ENCODE measurements around the gene PTPN14. TPM values are rescaled to one million over a fixed set of nuclear protein-coding genes. Genes with fewer than 3 reads are reported as not detected.
"Not testable (repeated sequence)": the region's sequence is repeated elsewhere in the genome, so short reads cannot be mapped to it uniquely, and the experiment has no call there.

The PTPN14 gene
- total RNA-seq = 25.6 TPM
- long read RNA-seq, full-length matches to known transcripts = 1 of 11 reads
- long read RNA-seq, partial matches to known transcripts = 4 of 11 reads
- long read RNA-seq, other reads (novel, unspliced or antisense) = 6 of 11 reads

DNA sequence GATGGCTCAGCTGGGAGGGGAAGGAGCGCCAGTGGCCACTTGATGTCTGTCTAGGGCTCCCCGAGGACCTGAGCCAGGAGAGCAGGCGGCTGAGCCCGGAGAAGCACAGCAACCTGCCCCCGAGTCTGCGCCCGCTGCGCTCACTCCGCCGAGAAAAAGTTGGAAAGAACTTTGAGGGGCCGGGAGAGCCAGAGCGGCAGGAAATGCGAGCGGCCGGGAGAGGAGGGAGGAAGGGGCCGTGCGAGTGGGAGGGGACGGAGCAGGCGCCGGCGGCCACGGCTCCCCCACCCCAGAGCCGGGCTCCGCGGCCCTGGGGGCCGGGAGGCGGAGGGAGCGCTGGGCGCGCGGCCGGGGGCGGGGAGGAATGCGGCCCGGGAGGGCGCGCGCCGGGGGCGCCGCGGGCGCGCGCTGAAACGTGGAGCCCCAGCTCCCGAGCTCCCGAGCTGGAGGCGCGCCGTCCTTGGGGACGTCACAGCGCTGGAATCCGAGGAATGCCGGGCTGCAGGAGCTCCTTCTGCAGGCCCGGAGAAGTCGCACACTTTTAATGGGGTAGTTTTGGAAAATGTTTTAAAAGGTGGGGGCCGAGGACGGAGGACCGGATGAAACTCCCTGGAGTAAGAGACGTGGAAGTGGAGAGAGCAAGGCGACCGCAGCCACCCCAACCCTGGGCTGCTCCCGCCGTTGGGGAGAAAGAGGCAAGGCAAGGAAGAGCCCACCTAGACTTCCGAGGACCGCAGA is at the start of gene PTPN14:
TSS of gene PTPN14 (minus strand) at position 167 of the 738 bp plus-strand sequence. CDS start 86,799 bp downstream, outside the sequence.
- DNase-seq (peak; percentile 94), ATAC-seq (peak; percentile 92)
- intact Hi-C loops (cut with micrococcal nuclease) = no loop called here

DNA sequence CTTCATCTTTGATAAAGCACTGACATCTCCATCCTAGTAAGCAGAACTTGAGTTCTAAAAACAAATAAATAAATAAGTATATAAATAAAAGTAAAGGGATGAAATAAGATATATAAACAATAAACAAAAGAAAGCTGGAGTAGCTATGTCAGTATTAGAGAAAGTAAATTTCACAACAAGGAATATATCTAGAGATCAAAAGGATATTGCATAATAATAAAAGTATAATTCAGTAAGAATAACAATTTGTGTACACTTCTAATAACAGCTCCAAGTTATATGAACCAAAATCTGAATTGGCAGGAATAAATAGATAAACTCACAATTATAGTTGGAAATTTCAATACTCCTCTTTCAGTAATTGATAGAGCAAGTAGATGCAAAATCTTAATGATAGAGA is 41.8 kb upstream of the PTPN14 start:
- DNase-seq (no peak), ATAC-seq (no peak)
- intact Hi-C loops (cut with micrococcal nuclease) = no loop called here

DNA sequence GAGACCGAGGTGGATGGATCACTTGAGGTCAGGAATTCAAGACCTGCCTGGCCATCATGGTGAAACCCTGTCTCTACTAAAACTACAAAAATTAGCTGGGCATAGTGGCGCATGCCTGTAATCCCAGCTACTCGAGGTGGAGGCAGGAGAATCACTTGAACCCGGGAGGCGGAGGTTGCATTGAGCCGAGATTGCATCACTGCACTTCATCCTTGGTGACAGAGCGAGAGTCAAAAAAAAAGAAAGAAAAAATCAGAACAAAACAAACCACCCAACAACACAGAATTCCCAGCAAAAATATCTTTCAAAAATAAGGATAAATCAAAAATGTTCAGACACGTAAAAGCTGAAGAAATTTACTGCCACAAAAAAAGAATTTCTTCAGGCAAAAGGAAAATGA is 40.5 kb upstream of the PTPN14 start:
- intact Hi-C loops (cut with micrococcal nuclease); DNase-seq; ATAC-seq: not testable (repeated sequence)

DNA sequence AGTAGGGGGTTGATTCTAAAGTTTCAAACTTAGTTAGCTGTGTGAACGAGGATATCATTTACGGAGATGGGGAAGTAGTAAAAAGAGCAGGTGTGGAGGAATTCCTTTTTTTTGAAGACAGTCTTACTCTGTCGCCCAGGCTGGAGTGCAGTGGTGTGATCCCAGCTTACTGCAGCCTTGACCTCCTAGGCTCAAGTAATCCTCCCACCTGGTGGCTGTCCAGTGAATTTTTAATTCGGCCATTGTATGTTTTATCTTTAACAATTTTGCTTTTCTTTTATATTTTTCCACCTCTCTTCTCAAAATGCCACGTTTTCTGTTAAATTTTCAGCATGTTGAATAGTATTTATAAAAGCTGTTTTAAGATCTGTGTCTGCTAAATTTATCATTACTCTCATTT is 39.3 kb upstream of the PTPN14 start:
- no peak for ATAC-seq
- no peak for DNase-seq
- intact Hi-C loops (cut with micrococcal nuclease) = no loop called here

DNA sequence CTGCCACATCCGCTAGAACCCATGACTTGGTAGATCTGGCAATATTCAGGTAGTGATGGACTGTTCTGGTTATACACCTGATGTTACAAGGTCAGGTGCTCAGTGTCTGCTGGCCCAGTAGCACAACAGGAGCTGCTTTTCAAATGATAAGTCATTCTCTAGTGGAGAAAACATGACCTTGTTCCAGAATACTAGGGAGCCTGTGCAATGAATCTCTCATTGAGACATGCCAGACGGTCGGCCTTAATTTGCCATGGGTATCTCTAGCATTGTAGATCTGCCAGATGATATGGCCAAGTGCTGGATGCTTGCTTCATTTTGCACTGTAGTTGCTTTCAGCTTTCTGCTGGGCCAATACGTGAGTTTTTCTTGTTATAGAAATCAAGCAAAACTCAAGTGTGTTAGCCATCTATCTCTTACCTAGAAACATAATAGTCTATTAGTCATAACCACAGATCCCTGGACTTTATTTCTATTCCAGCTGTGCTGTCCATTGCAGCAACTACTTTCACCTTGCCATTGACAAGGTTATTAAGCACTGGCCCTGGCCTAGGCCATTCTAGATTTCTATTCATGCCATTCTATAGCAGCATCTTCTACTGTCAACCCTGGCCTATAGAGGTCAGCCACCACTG is 37.7 kb upstream of the PTPN14 start:
- intact Hi-C loops (cut with micrococcal nuclease) = loop anchor here (5.0 to 10.0 kb wide), 2 partner anchors 257 to 374 kb away; no protein-coding TSS in a partner anchor
- no peak for ATAC-seq
- no peak for DNase-seq

DNA sequence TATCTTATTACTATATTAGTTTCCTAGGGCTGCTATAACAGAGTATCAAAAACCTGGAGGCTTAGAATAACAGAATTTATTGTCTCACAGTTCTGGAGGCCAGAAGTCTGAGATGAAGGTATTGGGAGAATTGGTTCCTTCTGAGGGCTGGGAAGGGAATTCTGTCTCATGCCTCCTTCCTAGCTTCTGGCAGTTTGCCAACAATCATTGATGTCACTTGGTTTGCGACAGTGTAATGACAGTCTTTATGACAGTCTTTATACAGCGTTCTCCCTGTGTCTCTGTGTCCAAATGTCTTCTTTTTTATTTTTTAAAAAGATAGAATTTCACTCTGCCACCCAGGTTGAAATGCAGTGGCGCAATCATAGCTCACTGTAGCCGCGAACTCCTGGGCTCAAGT is 35.8 kb upstream of the PTPN14 start:
- intact Hi-C loops (cut with micrococcal nuclease) = loop anchor here (5.0 to 10.0 kb wide), 2 partner anchors 255 to 372 kb away; no protein-coding TSS in a partner anchor
- ATAC-seq (no peak), DNase-seq (no peak)

DNA sequence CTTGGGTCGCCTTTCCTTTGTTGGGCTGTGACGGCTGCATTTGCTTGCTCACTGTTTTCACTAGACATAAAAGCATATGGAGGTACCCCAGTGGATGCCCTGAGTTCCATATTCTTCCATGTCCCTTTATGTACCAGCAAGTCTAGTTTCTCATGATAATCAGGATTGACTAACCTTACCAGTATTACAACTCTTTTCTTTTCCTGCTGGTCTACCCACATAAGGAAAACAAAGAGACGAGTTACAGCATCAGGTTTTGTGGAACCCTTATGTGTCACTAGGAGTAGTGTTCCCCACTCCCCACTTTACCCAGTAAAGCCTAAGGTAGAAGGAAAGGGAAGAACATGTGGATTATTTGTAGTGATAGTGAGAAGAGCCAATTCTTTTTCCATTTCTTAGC is 35.2 kb upstream of the PTPN14 start:
- ATAC-seq = no peak
- DNase-seq = no peak
- intact Hi-C loops (cut with micrococcal nuclease) = loop anchor here (5.0 to 10.0 kb wide), 2 partner anchors 254 to 372 kb away; no protein-coding TSS in a partner anchor

DNA sequence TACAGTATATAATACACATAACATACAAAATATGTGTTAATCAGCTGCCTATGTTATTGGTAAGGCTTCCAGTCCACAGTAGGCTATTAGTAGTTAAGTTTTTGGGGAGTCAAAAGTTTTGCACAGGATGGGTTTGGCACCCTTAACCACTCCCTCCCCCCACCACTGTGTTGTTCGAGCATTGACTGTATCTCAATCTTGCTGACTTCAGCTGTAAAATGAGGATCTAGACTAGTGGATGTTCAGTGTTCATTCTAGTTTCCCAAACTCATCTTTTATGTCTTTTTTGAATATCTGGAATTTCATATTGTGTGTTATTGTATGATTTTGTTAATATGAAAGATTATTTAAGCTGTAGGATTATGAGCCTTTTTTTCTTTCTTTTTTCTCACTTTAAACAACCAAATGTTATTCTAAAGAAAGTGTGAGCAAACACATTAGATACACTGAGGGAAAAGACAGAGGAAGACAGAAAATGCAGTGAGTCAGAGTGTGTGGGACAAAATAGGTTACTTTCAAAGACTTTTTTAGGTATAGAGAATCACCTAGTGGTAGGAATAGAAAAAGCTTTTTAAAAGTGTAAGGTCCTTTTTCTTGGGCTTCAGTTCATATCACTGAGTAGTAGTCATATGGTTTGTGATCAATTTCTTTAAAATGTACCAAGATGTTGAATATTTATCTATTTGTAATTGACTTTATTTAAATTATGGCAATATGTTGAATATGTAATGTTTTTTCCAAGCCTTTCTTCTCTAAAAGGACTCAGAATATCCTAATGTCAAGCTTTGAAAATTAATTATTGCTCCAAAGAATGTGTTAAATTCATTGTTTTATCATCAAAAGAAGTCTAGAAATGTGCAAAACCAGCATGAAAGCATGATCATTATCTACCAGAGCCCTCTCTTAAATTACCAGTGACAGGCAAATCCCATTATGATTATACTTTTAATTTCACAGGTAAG is 33.7 kb upstream of the PTPN14 start:
- intact Hi-C loops (cut with micrococcal nuclease) = loop anchor here (5.0 to 10.0 kb wide), 2 partner anchors 253 to 370 kb away; no protein-coding TSS in a partner anchor
- ATAC-seq = peak; percentile 79

DNA sequence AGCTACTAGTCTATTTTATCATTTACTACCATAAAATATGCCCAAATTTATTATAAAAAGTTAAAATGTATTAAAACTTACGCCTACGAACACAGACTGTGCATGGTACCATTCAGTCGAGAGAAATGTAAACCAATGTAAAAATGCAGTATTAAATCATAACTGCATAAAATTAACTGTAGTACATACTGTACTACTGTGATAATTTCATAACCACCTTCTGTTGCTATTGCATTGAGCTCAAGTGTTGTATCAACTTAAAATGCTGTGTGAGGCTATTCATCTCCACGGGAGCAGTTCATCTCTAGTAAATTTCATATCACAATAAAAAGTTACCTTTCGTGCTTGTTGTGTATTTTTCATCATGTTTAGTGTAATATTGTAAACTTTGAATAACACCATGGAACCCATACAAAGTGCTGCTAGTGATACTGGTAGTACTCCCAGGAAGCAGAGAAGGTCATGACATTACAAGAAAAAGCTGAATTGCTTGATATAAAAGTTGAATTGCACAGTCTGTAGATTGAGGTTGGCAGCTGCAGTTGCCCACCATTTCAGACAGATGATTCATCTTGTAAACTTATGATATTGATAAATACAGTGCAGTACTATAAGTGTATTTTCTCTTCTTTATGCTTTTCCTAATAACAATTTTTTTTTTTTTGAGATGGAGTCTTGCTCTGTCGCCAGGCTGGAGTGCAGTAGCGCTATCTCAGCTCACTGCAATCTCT is 32.6 kb upstream of the PTPN14 start:
- no peak for ATAC-seq
- no peak for DNase-seq
- intact Hi-C loops (cut with micrococcal nuclease) = loop anchor here (10.0 kb wide), 1 partner anchor 369 kb away; no protein-coding TSS in a partner anchor

More for the DNA sequence above, 33.7 kb upstream of the PTPN14 start:
- no peak for DNase-seq

DNA sequence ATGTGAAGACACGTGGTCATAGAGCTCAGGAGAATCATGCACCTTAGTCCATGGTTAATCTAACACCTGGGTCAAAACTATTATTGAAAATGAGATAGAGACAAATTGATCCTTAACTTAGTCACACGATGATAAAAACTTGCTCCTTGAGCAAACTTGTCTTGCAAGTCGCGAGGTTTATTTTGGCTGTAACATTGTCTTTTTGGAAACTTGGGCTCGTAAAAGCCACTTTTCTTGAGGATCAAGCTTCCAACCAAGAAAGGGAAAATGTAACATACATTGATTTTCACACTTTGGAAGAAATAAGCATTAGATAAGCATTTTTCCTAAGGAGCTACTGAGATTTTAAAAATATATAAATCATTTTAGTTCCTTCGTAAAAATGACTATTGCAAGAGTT is 31.7 kb upstream of the PTPN14 start:
- no peak for DNase-seq
- intact Hi-C loops (cut with micrococcal nuclease) = loop anchor here (10.0 kb wide), 1 partner anchor 368 kb away; no protein-coding TSS in a partner anchor
- ATAC-seq = no peak

DNA sequence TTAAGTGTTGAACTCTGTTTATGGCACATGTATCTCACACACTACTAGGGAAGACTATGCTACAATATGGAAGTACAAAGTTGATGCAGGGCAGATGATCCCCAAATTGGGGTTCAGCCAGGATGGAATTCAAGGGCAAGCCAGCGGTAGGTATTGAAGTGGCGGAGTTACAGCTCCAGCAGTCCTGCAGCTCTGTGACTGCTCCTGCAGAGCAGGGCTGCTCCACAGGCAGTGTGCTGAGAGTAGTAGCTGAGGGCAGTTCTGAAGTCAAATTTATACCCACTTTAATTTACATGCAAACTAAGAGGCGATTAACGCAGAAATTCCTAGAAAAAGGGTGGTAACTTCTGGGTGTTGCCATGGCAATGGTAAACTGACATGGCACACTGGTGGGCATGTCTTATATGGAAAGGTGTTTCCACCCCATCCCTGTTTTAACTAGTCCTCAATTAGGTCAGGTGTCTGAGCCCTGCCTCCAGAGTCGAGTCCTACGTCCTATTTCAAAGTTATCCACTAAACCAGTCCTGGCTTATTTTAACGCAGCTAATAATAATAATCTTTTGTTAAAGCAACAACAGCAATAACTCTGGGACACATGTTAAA is 31.0 kb upstream of the PTPN14 start:
- ATAC-seq = no peak
- DNase-seq = no peak
- intact Hi-C loops (cut with micrococcal nuclease) = loop anchor here (10.0 kb wide), 1 partner anchor 368 kb away; no protein-coding TSS in a partner anchor

DNA sequence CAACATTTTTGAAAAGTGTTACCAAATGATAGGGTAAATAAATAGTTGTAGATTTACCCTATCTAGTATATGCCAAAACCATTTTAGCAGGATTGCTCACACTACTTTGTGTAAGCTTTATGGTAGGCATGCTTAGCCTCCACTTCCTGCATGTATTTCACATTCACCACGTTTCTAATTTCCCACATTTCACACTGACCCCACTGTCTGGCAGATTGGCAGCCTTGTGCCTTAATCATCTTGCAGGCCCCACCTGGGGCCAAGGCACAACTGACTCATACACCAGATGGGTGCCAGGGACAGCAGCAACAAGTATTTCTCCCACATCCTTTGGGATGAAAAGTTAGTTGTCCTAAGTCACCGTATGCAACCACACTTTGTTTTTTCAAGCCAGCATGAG is 30.4 kb upstream of the PTPN14 start:
- ATAC-seq (no peak), DNase-seq (no peak)
- intact Hi-C loops (cut with micrococcal nuclease) = loop anchor here (10.0 kb wide), 1 partner anchor 367 kb away; no protein-coding TSS in a partner anchor

DNA sequence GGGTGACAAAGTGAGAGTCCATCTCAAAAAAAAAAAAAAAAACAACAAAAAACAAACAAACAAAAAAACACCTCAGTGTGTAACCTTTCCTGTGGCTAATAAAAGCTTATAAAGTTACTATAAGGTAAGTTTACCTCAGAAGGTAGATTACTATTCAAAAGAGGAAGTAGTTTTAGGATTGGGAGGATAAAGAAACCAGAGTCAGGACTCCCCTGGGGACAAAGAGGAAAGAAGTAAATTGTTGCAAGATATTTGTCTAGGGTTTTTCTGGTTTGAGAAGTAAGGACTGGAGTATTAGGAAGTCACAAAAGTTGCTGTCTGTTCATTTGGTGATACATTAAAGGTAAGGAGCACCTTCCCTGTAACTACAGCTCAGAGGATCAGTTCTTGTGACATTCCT is 27.8 kb upstream of the PTPN14 start:
- intact Hi-C loops (cut with micrococcal nuclease) = no loop called here
- ATAC-seq (no peak), DNase-seq (no peak)

DNA sequence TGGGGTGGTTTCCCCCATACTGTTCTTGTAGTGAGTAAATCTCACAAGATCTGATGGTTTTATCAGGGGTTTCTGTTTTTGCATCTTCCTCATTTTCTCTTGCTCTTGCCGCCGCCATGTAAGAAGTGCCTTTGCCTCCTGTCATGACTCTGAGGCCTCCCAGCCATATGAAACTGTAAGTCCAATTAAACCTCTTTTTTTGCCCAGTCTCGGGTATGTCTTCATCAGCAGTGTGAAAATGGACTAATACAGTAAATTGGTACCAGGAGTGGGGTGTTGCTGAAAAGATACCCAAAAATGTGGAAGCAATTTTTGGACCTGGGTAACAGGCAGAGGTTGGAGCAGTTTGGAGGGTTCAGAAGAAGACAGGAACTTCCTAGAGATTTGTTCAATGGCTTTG is 24.7 kb upstream of the PTPN14 start:
- ATAC-seq; DNase-seq; intact Hi-C loops (cut with micrococcal nuclease): not testable (repeated sequence)

DNA sequence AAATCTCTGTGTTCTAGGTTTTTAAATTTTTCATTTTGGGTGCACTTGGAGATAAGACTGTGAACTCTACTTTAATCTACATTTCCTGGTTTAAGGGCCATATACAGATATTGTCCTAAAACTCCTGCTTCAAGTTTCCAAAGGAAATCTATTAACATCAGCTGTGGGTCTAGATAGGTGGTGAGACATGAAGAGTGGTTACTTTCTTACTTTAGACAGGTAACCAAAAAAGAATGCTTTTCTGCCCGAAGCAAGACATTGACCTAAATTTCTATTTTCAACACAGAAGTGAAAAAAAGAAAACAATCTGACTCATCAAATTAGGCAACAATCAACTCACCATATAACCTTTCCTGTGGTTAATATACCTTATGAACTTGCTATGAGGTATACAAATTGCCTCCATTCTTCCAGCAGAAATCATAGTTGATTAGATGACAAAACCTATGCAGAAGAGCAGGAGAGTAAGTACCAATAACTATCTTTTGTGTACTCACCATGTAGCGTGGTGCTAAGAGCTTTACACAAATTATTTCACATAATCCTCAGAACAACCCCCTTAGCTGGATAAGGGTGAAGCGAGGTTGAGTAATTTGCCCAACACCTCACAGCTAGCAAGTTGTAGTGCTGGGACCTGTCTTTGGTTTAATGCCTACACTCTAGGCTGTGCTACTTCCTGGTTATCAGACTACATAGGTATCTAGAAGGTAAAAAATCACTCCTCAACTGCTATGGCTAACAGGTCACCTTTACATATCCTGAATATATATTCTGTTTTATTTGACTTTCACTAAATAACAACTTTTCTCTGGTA is 23.4 kb upstream of the PTPN14 start:
- intact Hi-C loops (cut with micrococcal nuclease) = no loop called here
- DNase-seq = no peak
- ATAC-seq = no peak

DNA sequence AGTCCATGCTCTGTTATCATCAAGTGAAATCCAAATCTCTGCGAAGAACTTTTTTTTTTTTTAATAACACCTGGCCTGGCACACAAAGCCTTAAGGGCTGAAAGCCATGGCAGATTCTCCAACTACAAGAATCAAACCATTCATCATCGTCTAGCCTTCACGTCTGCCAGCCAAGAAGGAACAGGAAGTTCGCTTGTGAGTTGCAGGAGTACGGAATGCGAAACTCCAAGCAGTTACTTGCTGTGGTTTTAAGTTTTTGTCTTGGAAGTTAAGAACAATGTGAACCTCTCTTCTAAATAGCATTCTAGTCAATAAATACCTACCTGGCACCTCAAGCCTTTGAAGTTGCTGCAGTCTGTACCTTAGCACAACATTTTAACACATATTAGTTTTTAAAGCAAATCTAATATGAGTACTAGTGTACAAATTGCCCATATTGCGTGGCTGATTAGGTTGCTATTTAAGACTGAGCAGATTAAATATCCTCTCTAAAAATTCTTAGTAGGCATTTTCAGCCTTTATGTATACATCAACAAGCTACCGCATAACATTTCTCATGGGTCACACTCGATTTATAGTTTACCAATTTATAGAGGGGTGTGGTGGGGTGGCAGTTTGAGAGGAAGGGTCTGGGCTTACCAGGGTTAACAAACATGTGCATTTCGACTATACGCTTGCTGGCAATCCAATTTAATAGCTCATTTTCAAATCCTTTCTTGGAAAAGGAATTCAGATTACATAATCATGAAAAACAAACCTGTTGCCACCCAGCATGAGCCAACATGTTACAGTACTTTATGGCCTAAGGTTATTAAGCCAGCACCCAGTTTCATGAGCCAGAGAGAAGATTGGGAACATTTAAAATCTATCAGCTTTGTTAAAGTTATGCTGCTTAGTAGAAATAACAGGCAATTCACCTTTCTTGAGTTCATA is 22.2 kb upstream of the PTPN14 start:
- intact Hi-C loops (cut with micrococcal nuclease) = no loop called here
- ATAC-seq (no peak), DNase-seq (no peak)

Data from left ventricle myocardium superior (tissue), 1 donor.